ENCODE data around the gene ARV1. TPM values are rescaled to one million over a fixed set of nuclear protein-coding genes. Genes with fewer than 3 reads are reported as not detected.
"Not testable (repeated sequence)": the region's sequence is repeated elsewhere in the genome, so short reads cannot be mapped to it uniquely, and the experiment has no call there.

ARV1 gene
- total and polyA plus RNA-seq, 7 experiments from 2014 or later: 5.6 to 35.8 (median 12.3) TPM

DNA sequence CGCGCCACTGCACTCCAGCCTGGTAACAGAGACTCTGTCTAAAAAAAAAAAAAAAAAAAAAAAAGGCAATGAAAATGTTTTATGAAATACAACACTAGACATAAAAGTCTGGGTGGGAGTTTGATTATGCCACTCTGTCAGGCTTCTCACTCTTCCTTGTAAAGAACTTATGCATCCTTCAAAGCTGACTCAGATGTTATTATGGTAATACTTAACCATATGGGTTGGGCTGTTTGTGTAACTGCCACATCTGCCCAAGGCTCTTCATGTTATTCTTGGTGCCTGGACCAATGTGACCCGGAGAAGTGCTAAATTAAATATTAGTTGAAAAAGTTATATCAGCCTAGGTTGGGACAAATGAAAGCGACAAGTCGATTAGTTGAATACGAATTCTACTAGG, 37.3 kb downstream of the ARV1 start:
- peaks cover 0 to 8% (median 0%) of the 10 kb centered on the region in 3 experiments for H3K36me3 ChIP-seq (ENCODE audit: control insufficient read depth in 2 of 3, insufficient read depth in 3 of 3, low read length in 3 of 3)
- CTCF ChIA-PET: no interaction called here
- Mint-ChIP-seq H3K27ac (no peak overlapping the region), H3K9me3 (no peaks in the 10 kb centered on the region), H3K27me3 (no peaks in the 10 kb centered on the region), H3K4me1 (peaks cover 8 to 12% (median 9%) of the 10 kb centered on the region in 7 donors), H3K36me3 (peaks cover 0 to 13% (median 9%) of the 10 kb centered on the region in 5 donors), H3K4me3 (no peak overlapping the region)
- no peak for DNase-seq
- no peaks in the 10 kb centered on the region for H3K27me3 ChIP-seq (ENCODE audit: control insufficient read depth in 2 of 2, insufficient read depth in 2 of 2, low read length in 2 of 2)
- POLR2A ChIA-PET: no interaction called here
- intact Hi-C loops (cut with micrococcal nuclease): no loop called here
- ATAC-seq: no peak
- no peak overlapping the region for H3K4me3 ChIP-seq (ENCODE audit: low read length)
- no peaks in the 10 kb centered on the region for H3K4me1 ChIP-seq (ENCODE audit: control insufficient read depth in 2 of 2, insufficient read depth in 2 of 2, low read length in 2 of 2)
- no peak overlapping the region for H3K27ac ChIP-seq (ENCODE audit: low read depth, low read length)
- H3K9me3 ChIP-seq (ENCODE audit: control insufficient read depth in 2 of 3, low read length in 3 of 3): no peaks in the 10 kb centered on the region

DNA sequence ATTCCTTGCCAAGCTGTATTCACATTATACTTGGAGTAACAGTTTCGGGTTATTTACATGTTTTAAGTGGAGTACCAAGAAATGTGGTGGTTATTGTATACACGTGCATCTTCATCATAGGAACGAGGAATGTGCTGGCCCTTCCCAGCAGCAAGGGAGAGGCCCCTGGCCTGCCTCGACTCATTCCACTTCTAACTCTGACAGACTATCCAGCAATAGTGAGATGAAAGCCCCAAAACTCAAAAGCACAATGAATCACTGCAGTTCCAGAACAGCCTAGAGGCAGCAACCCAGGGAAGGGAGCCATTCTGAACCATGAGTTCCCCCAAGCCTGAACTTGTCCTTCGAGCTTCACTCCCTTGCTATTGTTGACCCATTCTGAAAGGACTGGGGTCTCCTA, 38.1 kb downstream of the ARV1 start:
- ChIA-PET POLR2A (no interaction called here), CTCF (no interaction called here)
- DNase-seq (no peak), ATAC-seq (no peak)
- Mint-ChIP-seq H3K4me3 (no peak overlapping the region), H3K36me3 (peaks cover 0 to 19% (median 9%) of the 10 kb centered on the region in 5 donors), H3K27ac (no peak overlapping the region), H3K9me3 (no peaks in the 10 kb centered on the region), H3K27me3 (no peaks in the 10 kb centered on the region), H3K4me1 (peaks cover 9 to 16% (median 11%) of the 10 kb centered on the region in 7 donors)
- Histone ChIP-seq H3K4me3 (ENCODE audit: low read length) (no peak overlapping the region), H3K27ac (ENCODE audit: low read depth, low read length) (no peak overlapping the region), H3K36me3 (ENCODE audit: control insufficient read depth in 2 of 3, insufficient read depth in 3 of 3, low read length in 3 of 3) (peaks cover 0 to 10% (median 0%) of the 10 kb centered on the region in 3 experiments), H3K9me3 (ENCODE audit: control insufficient read depth in 2 of 3, low read length in 3 of 3) (no peaks in the 10 kb centered on the region), H3K4me1 (ENCODE audit: control insufficient read depth in 2 of 2, insufficient read depth in 2 of 2, low read length in 2 of 2) (no peaks in the 10 kb centered on the region), H3K27me3 (ENCODE audit: control insufficient read depth in 2 of 2, insufficient read depth in 2 of 2, low read length in 2 of 2) (no peaks in the 10 kb centered on the region)
- intact Hi-C loops (cut with micrococcal nuclease): no loop called here

DNA sequence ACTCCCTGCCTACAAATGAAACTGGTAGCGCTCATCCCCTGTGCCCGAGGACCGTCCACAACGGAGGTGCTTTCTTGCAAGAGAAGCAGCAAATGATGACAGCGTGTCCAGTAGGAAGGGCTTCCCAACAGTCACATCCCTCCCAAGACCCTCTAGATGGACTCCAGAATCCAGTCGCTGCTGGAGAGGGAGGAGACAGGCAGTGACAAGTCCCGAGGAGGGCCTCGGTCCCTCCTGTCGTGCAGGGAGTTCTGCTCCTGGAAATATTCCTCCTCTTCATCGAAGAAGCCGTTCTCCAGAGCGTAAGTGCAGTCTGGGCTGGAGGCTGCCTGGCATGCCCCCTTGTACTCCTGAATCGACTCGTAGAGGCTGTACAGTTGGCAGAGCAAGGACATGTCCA, 40.8 kb downstream of the ARV1 start:
- Mint-ChIP-seq H3K4me3 (peak overlapping the region in 7 of 10 donors; percentile 60 to 77 (median 67)), H3K4me1 (peaks cover 9 to 16% (median 11%) of the 10 kb centered on the region in 7 donors), H3K27me3 (no peaks in the 10 kb centered on the region), H3K27ac (no peak overlapping the region), H3K9me3 (no peaks in the 10 kb centered on the region), H3K36me3 (peaks cover 0 to 20% (median 9%) of the 10 kb centered on the region in 5 donors)
- DNase-seq (no peak), ATAC-seq (no peak)
- Histone ChIP-seq H3K27ac (ENCODE audit: low read depth, low read length) (no peak overlapping the region), H3K36me3 (ENCODE audit: control insufficient read depth in 2 of 3, insufficient read depth in 3 of 3, low read length in 3 of 3) (peaks cover 0 to 10% (median 0%) of the 10 kb centered on the region in 3 experiments), H3K4me3 (ENCODE audit: low read length) (no peak overlapping the region), H3K27me3 (ENCODE audit: control insufficient read depth in 2 of 2, insufficient read depth in 2 of 2, low read length in 2 of 2) (no peaks in the 10 kb centered on the region), H3K4me1 (ENCODE audit: control insufficient read depth in 2 of 2, insufficient read depth in 2 of 2, low read length in 2 of 2) (no peaks in the 10 kb centered on the region), H3K9me3 (ENCODE audit: control insufficient read depth in 2 of 3, low read length in 3 of 3) (no peaks in the 10 kb centered on the region)
- intact Hi-C loops (cut with micrococcal nuclease): no loop called here
- ChIA-PET CTCF (no interaction called here), POLR2A (no interaction called here)

DNA sequence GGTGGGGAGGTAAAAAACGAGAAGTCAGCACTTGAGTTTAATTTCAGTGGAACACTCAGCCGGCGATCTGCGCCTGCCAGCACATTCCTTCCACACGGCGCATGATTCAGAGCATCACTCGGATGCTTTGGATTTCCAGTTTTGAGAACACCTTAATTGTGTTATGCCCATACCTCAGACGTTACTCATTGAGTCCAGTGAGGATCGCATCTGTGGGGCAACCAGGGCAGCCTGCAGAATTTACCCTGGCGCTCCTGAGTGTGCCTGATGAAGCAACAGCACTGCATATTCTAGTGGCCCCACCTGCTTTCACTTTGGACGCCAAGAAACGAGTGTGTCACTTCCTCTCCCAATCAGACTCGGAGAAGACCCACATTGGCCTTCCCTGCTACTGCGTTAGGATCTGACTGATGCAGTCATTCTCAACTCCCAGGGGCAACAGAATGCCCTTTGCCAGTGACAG, 41.3 kb downstream of the ARV1 start:
- ATAC-seq (peak; percentile 57), DNase-seq (no peak)
- CTCF ChIA-PET: no interaction called here
- Mint-ChIP-seq H3K4me3 (peak overlapping the region in 9 of 10 donors; percentile 42 to 77 (median 62)), H3K27ac (peak overlapping the region in 7 of 9 donors; percentile 6 to 82 (median 14)), H3K4me1 (peaks cover 9 to 16% (median 11%) of the 10 kb centered on the region in 7 donors), H3K9me3 (no peaks in the 10 kb centered on the region), H3K36me3 (peaks cover 0 to 20% (median 9%) of the 10 kb centered on the region in 5 donors), H3K27me3 (no peaks in the 10 kb centered on the region)
- H3K9me3 ChIP-seq (ENCODE audit: control insufficient read depth in 2 of 3, low read length in 3 of 3): no peaks in the 10 kb centered on the region
- POLR2A ChIA-PET: no interaction called here
- H3K27ac ChIP-seq (ENCODE audit: low read depth, low read length): no peak overlapping the region
- H3K4me1 ChIP-seq (ENCODE audit: control insufficient read depth in 2 of 2, insufficient read depth in 2 of 2, low read length in 2 of 2): no peaks in the 10 kb centered on the region
- no peaks in the 10 kb centered on the region for H3K27me3 ChIP-seq (ENCODE audit: control insufficient read depth in 2 of 2, insufficient read depth in 2 of 2, low read length in 2 of 2)
- peaks cover 0 to 10% (median 0%) of the 10 kb centered on the region in 3 experiments for H3K36me3 ChIP-seq (ENCODE audit: control insufficient read depth in 2 of 3, insufficient read depth in 3 of 3, low read length in 3 of 3)
- intact Hi-C loops (cut with micrococcal nuclease): no loop called here
- H3K4me3 ChIP-seq (ENCODE audit: low read length): no peak overlapping the region

DNA sequence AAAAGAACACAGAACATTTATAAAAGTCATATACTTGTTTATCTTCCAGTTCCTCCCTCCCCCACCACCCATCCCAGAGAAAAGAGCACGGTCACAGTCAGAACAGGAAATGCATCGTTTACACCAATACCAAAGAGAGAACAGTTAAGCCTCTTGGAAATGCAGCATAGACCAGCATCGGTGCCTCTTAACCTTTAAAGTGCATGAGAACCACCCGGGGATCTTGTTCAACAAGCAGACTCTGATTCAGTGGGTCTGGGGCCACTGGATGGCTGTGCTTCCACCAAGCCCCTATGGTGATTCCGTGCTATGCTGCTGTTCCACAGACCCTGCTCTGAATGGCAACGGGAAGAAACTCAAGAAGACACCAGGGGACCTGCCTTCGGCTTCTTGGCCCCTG, 41.9 kb downstream of the ARV1 start:
- peaks cover 0 to 10% (median 0%) of the 10 kb centered on the region in 3 experiments for H3K36me3 ChIP-seq (ENCODE audit: control insufficient read depth in 2 of 3, insufficient read depth in 3 of 3, low read length in 3 of 3)
- DNase-seq (no peak), ATAC-seq (peak; percentile 14)
- Mint-ChIP-seq H3K36me3 (peaks cover 0 to 24% (median 12%) of the 10 kb centered on the region in 5 donors), H3K27ac (peak overlapping the region in 7 of 9 donors; percentile 13 to 82 (median 57)), H3K9me3 (no peaks in the 10 kb centered on the region), H3K4me1 (peaks cover 9 to 16% (median 11%) of the 10 kb centered on the region in 7 donors), H3K4me3 (peak overlapping the region in 2 of 10 donors; percentile 16 to 77), H3K27me3 (no peaks in the 10 kb centered on the region)
- POLR2A ChIA-PET: no interaction called here
- no peaks in the 10 kb centered on the region for H3K27me3 ChIP-seq (ENCODE audit: control insufficient read depth in 2 of 2, insufficient read depth in 2 of 2, low read length in 2 of 2)
- no peak overlapping the region for H3K4me3 ChIP-seq (ENCODE audit: low read length)
- H3K4me1 ChIP-seq (ENCODE audit: control insufficient read depth in 2 of 2, insufficient read depth in 2 of 2, low read length in 2 of 2): no peaks in the 10 kb centered on the region
- CTCF ChIA-PET: interaction anchor here (0.6 kb wide), 1 partner anchor 106 kb away, joined by 4 read pairs; no protein-coding TSS in a partner anchor
- H3K27ac ChIP-seq (ENCODE audit: low read depth, low read length): no peak overlapping the region
- no peaks in the 10 kb centered on the region for H3K9me3 ChIP-seq (ENCODE audit: control insufficient read depth in 2 of 3, low read length in 3 of 3)
- intact Hi-C loops (cut with micrococcal nuclease): no loop called here

DNA sequence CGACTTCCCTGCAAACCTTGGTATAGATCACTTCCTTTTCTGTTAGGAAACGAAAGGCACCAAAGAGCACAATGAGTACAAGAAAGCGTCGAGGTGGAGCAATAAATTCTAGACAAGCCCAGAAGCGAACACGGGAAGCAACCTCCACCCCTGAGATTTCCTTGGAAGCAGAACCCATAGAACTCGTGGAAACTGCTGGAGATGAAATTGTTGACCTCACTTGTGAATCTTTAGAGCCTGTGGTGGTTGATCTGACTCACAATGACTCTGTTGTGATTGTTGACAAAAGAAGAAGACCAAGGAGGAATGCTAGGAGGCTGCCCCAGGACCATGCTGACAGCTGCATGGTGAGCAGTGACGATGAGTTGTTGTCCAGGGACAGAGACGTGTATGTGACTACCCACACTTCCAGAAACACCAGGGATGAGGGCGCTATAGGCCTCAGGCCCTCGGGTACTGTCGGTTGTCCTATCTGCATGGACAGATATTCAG, 42.7 kb downstream of the ARV1 start:
- H3K4me3 ChIP-seq (ENCODE audit: low read length): no peak overlapping the region
- intact Hi-C loops (cut with micrococcal nuclease): no loop called here

DNA sequence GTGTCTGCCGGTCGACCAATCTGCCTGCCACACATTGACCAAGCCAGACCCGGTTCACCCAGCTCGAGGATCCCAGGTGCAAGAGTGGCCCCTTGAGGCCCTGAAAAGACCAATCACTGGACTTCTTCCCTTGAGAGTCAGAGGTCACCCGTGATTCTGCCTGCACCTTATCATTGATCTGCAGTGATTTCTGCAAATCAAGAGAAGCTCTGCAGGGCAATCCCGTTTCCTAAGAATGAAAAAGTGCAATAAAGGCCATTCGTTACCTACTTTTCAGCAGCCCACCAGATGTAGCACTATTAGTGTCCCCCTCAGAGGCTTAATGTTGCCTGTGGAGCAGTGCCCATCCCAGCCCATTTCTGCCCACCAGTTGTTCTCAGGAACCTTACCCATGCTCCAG, 43.6 kb downstream of the ARV1 start:
- CTCF ChIA-PET; H3K27me3 ChIP-seq (ENCODE audit: control insufficient read depth in 2 of 2, insufficient read depth in 2 of 2, low read length in 2 of 2); H3K27ac Mint-ChIP-seq; DNase-seq; H3K4me3 ChIP-seq (ENCODE audit: low read length); H3K9me3 Mint-ChIP-seq; H3K27ac ChIP-seq (ENCODE audit: low read depth, low read length); H3K27me3 Mint-ChIP-seq; ATAC-seq; H3K9me3 ChIP-seq (ENCODE audit: control insufficient read depth in 2 of 3, low read length in 3 of 3); H3K4me3 Mint-ChIP-seq; H3K4me1 ChIP-seq (ENCODE audit: control insufficient read depth in 2 of 2, insufficient read depth in 2 of 2, low read length in 2 of 2); intact Hi-C loops (cut with micrococcal nuclease): not testable (repeated sequence)
- peaks cover 0 to 35% (median 12%) of the 10 kb centered on the region in 5 donors for H3K36me3 Mint-ChIP-seq
- H3K4me1 Mint-ChIP-seq: peaks cover 9 to 23% (median 15%) of the 10 kb centered on the region in 7 donors
- POLR2A ChIA-PET: interaction anchor here (0.9 kb wide), 1 partner anchor 45 kb away, joined by 4 read pairs; no protein-coding TSS in a partner anchor
- H3K36me3 ChIP-seq (ENCODE audit: control insufficient read depth in 2 of 3, insufficient read depth in 3 of 3, low read length in 3 of 3): peaks cover 0 to 10% (median 0%) of the 10 kb centered on the region in 3 experiments

More for the DNA sequence above, 42.7 kb downstream of the ARV1 start:
- H3K27me3 ChIP-seq (ENCODE audit: control insufficient read depth in 2 of 2, insufficient read depth in 2 of 2, low read length in 2 of 2): no peaks in the 10 kb centered on the region
- Mint-ChIP-seq H3K4me3 (no peak overlapping the region), H3K36me3 (peaks cover 0 to 30% (median 12%) of the 10 kb centered on the region in 5 donors), H3K9me3 (no peaks in the 10 kb centered on the region), H3K27me3 (no peaks in the 10 kb centered on the region), H3K27ac (no peak overlapping the region), H3K4me1 (peaks cover 9 to 20% (median 12%) of the 10 kb centered on the region in 7 donors)
- H3K27ac ChIP-seq (ENCODE audit: low read depth, low read length): no peak overlapping the region
- no peaks in the 10 kb centered on the region for H3K4me1 ChIP-seq (ENCODE audit: control insufficient read depth in 2 of 2, insufficient read depth in 2 of 2, low read length in 2 of 2)
- POLR2A ChIA-PET: interaction anchor here (0.6 kb wide), 1 partner anchor 39 kb away, joined by 3 read pairs; no protein-coding TSS in a partner anchor
- CTCF ChIA-PET: no interaction called here
- DNase-seq: no peak
- no peaks in the 10 kb centered on the region for H3K9me3 ChIP-seq (ENCODE audit: control insufficient read depth in 2 of 3, low read length in 3 of 3)
- no peak for ATAC-seq
- H3K36me3 ChIP-seq (ENCODE audit: control insufficient read depth in 2 of 3, insufficient read depth in 3 of 3, low read length in 3 of 3): peaks cover 0 to 10% (median 0%) of the 10 kb centered on the region in 3 experiments
